G401.6 (cell line): ENCODE results near the gene DHX30.
"Not testable (repeated sequence)": the region's sequence is repeated elsewhere in the genome, so short reads cannot be mapped to it uniquely, and the experiment has no call there.

Experiments
- FAIRE-seq: peaks from 2 replicates; lab custom pipeline; 2012; peaks lifted over from hg19 to GRCh38; lab: Jason Lieb, UNC

The DHX30 gene, protein sequence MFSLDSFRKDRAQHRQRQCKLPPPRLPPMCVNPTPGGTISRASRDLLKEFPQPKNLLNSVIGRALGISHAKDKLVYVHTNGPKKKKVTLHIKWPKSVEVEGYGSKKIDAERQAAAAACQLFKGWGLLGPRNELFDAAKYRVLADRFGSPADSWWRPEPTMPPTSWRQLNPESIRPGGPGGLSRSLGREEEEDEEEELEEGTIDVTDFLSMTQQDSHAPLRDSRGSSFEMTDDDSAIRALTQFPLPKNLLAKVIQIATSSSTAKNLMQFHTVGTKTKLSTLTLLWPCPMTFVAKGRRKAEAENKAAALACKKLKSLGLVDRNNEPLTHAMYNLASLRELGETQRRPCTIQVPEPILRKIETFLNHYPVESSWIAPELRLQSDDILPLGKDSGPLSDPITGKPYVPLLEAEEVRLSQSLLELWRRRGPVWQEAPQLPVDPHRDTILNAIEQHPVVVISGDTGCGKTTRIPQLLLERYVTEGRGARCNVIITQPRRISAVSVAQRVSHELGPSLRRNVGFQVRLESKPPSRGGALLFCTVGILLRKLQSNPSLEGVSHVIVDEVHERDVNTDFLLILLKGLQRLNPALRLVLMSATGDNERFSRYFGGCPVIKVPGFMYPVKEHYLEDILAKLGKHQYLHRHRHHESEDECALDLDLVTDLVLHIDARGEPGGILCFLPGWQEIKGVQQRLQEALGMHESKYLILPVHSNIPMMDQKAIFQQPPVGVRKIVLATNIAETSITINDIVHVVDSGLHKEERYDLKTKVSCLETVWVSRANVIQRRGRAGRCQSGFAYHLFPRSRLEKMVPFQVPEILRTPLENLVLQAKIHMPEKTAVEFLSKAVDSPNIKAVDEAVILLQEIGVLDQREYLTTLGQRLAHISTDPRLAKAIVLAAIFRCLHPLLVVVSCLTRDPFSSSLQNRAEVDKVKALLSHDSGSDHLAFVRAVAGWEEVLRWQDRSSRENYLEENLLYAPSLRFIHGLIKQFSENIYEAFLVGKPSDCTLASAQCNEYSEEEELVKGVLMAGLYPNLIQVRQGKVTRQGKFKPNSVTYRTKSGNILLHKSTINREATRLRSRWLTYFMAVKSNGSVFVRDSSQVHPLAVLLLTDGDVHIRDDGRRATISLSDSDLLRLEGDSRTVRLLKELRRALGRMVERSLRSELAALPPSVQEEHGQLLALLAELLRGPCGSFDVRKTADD

DNA sequence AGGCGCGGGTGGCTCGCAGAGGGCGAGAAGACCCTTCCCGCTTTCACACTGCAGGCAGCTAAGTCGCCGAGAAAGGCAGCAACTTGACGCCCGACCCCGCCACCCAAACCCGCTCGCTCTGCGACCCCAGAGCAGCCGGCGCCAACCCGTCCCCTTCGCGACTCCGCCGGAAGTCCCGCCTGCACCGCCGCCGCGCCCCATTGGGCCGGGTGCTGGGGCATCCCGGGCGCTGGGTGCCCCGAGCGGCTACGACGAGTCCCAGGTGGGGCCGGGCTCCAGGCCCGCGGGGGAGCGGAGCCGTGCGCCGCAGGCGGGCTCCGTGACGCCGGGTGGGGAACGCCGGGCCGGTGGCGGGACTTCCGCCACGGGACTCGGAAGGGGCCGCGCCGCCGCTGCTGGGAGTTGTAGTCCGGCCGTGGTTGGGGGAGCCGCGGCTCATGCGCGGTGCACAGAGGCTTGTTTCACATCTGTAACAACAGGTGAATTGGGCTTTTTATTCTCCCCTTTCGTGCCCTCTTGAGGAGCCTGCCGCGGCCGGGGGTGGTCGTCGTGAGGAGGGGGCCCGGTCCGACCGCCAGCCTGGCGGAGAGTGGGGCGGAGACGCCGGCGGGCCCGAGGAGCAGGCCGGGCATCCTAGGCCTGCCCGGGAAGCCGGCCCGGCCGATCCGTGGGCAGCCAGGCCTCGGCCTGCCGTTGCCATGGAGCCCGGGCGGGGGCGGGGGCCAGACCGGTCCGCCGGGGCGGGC lies at the start of gene DHX30:
TSS of gene DHX30 (plus strand) at position 405 of the 746 bp plus-strand sequence. CDS start 7,546 bp downstream, outside the sequence.
- FAIRE-seq, result no peak

DNA sequence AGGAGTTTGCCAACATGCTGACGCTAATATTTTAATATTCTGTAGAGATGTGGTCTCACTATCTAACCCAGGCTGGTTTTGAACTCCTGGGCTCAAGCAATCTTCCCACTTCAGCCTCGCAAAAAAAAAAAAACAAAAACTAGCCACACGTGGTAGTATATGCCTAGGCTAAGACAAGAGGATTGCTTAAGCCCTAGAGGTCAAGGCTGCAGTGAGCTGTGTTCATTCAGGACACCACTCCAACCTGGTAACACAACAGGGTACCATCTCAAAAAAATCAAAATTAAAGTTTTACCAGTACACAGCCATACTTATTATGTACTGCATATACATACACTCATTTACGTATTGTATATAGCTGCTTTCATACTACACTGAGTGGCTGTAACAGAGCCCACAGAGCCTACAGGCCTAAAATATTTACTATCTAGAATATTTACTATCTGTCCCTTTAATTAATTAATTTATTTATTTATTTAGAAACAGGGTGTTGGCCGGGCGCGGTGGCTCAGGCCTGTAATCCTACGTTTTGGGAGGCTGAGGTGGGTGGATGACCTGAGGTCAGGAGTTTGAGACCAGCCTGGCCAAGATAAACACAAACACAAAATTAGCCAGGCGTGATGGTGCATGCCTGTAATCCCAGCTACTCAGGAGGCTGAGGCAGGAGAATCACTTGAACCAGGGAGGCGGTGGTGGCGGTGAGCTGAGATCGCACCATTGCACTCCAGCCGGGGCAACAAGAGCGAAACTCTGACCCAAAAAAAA lies 44.5 kb upstream of the DHX30 start:
- no peak for FAIRE-seq

DNA sequence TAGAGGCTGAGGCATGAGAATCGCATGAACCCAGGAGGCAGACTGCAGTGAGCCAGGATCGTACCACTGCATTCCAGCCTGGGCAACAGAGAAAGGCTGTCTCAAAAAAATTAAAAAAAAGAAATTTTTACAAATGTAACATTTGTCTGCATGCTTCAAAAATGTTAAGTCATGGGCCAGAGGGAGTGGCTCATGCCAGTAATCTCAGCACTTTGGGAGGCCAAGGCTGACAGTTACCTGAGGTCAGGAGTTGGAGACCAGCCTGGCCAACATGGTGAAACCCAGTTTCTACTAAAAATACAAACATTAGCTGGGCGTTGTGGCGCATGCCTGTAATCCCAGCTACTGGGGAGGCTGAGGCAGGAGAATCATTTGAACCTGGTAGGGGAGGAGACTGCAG lies 42.7 kb upstream of the DHX30 start:
- FAIRE-seq, result not testable (repeated sequence)

- no peak for FAIRE-seq
Observed at GRCh38 chr3:47761046-47761445, 41.9 kb upstream of the DHX30 start.

DNA sequence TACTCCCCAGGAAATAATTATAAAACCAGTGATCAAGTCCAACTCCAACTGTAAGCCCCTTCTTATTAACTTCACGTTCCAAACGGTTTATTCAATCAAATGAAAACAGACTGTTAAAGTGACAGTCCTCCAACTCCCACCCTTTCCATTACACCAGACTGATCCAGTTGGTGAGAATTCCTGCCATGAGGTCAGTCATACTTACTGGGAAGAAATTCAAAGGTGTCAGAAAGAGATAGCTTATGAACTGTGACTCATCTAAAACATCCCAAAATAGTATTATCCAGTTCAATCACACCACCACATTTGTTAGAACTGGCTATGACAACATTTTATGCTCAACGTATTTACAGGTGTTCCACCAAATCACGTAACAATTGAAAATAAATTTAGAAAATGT lies 40.7 kb upstream of the DHX30 start:
- FAIRE-seq, result no peak

GRCh38 chr3:47766186-47766585 lies 36.8 kb upstream of the DHX30 start:
- no peak for FAIRE-seq

DNA sequence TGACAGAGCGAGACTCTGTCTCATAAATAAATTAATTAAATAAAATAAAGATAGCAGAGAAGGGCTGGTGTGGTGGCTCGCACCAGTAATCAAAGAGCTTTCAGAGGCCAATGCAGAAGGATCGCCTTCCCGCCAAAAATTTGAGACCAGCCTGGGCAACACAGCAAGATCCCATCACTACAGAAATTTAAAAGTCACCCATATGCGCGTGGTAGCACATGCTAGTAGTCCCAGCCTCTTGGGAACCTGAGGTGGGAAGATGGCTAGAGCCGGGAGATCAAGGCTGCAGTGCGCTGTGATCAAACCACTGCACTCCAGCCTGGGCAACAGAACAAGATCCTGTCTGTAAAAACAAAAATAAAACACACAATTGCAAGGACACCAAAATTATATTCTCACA lies 30.9 kb upstream of the DHX30 start:
- FAIRE-seq, result no peak

- no peak for FAIRE-seq
Observed at GRCh38 chr3:47772788-47773187, 30.1 kb upstream of the DHX30 start.

- FAIRE-seq, result no peak
Observed at GRCh38 chr3:47778746-47779145, 24.2 kb upstream of the DHX30 start.

DNA sequence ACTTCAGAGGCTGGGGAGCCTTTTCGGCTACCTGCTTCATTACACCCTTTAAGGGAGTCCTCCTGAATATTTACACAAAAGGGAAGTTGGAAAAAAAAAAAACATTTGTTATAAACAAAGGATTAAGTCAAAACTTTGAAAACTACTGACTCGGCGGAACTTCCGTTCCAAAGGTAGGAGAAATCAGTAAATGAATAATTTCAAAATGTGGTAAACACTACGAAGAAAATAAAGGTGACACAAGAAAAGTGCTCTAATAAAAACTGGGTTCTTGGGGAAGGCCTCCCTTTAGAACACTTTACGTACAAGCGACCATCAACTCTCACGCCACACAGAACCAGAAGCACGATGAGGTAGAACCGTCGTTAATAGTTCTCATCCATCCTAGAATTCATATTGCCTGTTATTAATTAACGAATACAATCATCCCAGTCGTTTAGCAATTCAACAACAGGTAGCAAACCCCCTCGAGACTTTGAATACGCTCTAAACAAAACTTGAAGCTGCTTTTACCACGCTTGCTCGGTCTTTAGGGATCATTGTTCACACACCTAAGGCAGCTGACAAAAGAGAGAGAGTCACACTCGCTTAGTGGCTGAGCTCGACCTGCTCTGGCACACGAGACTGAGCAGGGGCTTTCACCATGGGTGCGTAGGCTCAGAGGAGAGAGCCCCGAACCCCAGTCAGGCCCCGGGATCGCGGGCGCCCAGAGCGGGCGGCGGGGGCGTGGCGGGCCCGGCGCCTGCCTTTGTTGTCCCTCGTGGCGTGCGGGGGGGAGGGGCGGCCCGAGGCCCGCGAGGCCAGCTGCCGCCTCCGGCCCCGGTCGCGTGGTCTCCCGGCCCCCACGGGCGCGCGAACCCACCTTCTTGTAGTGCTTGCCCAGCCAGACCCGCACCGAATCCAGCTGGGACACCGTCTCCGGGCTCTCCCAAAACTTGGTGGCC lies 21.9 kb upstream of the DHX30 start:
- FAIRE-seq, result no peak

- peak; percentile 74 for FAIRE-seq
Observed at GRCh38 chr3:47781685-47782445, 21.1 kb upstream of the DHX30 start, which contains the start of gene SMARCC1. TSS of gene SMARCC1 (minus strand) at chr3:47781893. CDS start at chr3:47781797, 96 bp downstream.

GRCh38 chr3:47782446-47783308 lies 20.3 kb upstream of the DHX30 start:
- FAIRE-seq, result no peak

DNA sequence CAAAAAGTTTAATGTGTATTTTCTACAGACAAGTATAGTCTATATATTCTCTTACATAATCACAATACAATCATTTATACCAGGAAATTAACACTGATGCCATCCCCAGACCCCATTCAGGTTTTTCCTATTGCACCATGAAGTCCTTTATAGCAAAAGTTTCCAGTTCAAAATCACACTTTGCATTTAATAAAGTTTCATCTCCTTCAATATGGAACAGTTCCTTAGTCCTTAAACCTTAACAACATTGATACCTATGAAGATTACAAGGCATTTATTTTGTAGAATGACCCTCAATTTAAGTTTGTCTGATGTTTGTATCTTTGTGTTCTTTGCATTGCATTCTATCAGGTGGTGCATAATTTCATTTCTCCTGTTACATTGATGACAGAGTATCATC lies 19.3 kb upstream of the DHX30 start:
- FAIRE-seq, result no peak

GRCh38 chr3:47791193-47791855 lies 11.6 kb upstream of the DHX30 start:
- FAIRE-seq, result no peak

DNA sequence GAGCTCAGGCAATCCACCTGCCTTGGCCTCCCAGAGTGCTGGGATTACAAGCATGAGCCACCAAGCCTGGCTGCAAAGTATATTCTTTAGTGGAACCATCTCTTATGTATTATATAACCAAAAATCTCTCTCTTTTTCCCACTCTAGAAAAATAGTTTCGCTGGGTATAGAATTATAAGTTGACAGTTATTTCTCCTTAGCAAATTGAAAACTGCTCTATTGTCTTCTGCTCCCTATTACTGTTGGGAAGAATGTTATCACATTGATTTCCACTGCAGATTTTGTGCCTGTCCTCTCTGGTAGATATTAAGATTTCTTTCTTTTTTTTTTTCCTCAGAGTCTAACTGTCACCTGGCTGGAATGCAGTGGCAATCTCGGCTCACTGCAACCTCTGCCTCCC lies 10.2 kb upstream of the DHX30 start:
- FAIRE-seq, result no peak

DNA sequence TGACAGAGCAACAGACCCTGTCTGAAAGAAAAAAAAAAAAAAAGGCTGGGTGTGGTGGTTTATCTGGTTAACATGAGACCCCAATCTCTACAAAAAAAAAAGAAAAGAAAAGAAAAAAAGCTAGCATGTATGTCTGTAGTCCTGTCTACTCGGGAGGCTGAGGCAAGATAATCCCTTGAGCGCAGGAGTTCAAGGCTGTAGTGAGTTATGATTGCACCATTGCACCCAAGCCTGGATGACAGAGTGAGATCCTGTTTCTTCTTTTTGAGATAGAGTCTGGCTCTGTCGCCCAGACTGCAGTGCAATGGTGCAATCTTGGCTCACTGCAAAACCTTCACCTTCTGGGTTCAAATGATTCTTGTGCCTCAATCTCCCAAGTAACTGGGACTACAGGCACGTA lies 8.4 kb upstream of the DHX30 start:
- no peak for FAIRE-seq

DNA sequence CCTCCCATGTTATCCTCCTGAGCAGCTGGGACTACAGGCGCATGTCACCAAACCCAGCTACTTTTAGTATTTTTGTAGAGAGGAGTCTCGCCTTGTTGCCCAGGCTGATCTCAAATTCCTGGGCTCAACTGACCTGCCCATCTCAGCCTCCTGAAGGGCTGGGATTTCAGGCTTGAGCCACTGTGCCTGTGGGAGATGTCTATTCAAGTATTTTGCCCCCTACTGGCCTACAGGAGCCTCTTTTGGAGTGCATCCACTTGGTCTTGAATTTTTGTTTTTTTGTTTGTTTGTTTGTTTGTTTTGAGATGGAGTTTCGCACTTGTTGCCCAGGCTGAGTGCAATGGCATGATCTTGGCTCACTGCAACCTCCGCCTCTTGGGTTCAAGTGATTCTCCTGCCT lies 3.2 kb upstream of the DHX30 start:
- no peak for FAIRE-seq
